NCI-H146 treated with DMSO at 0.1 percent for 48 hours (cell line): ENCODE measurements around the gene ZBTB9.

Experiments used
- DNase-seq: peaks from one replicate; lab custom pipeline; 2025; ENCODE audit not compliant: unreplicated experiment; lab: John Stamatoyannopoulos, UW

The ZBTB9 gene

DNA sequence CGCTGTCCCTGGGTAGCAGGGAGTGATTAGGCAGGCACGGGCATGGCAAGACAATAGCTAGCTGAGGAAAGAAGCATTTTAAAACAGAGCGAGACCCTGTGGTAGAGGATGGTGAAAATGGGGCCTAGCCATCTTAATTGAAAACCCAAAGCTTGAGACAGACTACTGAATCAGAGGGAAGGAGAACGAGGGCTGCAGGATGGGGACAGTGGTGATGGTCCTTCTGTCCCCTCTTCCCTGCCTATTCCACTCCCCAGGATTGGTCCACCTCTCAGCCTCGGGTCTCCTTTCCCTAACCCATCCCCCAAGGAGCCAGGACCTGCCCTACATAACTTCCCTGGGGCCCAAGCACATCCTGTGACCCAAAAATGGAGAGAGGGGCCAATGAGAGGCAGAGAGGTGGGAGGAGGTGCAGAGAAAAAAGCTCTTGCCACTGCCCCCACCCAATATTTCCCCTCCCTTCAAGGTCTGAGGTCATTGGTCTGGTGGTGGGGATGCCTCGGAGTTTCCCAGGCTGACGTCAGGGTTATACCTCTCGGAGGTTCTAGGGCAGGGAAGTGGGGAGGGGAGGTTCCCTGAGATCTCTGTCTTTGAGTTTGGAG is 35.6 kb upstream of the ZBTB9 start:
- no peak for DNase-seq

DNA sequence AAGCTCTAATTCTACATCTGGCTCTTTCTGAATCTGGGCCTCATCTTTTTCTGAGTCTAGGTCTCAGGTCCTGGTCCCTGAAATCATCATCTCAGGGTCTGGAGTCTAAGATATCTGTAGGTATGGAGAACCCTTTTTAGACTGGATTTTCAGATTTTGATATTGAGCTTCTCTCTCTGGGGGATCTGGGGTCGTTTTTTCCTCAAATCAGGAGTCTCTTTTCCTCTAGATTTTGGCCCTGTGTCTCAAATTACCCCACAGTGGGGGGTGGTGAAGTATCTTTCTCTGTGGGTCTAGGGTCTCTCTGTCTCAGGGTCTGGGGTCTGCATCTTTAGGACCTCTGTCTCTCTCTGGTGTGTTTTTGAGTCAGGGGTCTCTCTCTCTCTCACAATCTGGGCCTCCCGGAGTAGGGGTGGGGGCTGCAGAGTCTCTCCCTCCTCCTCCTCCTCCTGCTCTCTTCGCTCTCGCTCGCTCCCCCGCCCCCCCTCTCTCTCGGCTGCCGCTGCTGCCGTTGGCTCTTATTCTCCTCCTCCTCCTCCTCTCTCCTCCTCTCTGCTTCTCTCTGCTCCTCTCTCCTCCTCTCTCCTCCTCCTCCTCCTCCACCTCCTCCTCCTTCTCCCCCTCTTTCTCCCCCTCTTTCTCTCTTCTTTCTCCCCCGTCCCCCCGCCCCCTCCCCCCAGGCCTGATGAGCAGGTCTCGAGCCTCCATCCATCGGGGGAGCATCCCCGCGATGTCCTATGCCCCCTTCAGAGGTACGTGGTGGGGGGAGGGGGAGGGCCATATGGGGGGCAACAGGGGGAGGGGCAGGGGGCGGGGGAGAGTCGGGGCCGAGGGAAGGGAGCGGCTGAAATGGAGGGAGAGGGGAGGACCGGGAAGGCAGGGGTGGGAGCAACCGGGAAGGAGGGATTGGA is 34.5 kb upstream of the ZBTB9 start, which contains the start of gene SYNGAP1:
Gene SYNGAP1 (plus strand): TSS at position 486 of the 911 bp plus-strand sequence. CDS start 200 bp downstream, at position 686.
- DNase-seq = no peak

DNA sequence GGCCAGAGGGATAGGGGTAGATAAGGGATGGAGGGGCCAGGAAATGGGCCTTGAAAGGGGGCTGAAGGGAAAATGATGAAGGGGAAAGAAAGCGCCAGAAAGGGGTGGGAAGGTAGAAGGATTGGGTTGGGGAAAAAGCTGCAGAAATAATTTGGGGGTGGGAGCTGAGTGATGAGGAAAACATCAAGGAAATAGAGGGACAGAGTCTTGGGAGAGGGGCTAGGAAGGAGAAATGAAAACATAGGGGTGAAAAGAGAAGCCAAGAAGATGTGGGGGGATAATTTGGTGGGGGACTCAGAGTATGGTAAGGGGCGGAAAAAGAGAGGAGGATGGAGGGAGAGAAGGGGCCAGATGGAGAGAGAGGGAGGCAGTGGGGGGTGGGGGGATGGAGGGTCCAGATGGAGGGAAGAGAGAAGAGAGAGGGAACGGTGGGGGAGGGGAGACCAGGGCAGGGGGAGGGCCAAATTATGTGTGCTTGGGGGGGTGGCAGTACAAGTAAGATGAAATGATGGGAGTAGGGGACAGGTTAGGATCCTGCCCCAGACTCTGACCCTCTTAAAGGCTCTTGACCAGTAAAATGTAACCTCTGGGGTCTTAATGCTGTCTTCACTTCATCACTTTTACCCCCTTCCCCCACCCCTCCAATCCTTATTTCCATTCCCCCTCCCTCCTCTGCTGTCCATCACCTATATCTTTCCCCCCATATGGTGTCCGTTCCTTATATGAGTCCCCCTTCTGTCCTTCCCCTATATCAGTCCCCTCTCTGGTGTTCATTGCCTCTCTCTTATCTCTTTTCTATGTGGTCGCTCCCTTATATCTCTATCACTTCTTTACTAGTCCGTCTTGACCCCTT is 33.7 kb upstream of the ZBTB9 start:
- no peak for DNase-seq

DNA sequence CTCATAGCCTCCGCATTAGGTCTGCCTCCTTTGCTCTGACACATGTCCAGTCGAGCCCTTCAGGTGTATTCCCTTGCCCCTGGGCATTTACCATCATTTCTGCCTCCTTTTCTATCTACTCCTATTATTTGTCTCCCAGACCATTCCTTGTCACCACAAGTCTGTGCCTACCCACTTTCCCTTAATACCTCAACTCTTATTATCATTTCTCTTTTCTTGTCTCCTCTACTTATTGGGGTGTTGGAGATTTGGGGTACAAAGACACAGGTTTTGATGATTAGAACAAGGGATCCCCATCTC is 33.1 kb upstream of the ZBTB9 start:
- no peak for DNase-seq

DNA sequence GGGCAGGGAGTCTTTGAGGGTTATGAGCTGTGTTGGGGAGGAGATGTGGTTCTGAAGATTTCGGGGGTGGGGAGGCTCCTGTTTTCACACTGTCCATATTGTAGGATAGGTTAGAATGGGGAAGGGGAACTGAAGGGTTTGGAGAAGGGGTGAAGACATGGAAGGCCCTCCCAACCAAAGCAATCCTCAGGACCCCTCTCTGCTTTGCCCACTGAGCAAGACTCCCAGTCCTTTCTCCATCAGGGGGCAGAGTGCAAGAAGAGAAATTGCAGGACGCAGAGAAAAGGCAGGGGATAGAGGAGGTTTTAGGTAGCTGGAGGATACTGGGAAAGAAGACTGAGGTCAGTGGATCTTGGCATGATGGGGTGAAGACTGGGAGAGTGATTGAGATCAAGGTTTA is 30.6 kb upstream of the ZBTB9 start:
- DNase-seq = no peak

DNA sequence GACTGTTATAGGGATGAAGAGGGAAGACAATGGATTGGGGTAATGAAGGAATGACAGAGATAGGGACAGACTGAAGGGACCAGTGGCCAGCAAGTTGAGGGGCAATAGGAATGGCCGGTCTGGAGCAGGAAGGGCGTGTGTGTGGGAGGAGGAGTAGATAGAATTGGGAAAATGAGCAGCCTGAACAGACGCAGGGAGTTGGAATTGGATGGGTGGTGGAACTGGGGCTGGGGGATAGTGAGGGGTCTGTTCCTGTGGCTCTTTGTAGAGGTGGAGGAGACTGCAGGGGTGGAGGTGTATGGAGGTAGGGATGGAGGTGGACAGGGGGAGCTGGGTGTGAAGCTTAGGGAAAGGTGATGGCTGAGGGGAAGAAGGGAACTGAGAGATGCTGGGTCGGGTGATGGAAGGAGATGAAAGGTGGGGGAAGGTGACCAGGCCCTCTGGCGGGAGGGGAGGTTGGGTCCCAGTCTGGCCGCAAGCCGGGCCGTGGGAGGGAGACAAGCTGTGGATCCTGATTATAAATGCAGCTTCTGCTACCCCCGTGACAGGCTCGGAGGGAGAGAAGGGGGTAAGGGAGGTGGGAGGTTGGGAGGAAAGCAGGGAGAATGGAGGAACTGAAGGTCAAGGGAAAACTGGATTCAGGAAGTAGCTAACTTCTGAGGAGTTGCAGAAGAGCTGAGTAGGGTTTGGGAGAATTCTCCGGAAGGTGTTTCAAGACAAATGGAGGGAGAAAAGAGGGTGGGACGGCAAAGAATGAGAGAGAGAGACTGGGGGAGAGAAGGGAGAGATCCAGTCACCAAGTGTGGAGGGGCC is 29.3 kb upstream of the ZBTB9 start:
- no peak for DNase-seq

DNA sequence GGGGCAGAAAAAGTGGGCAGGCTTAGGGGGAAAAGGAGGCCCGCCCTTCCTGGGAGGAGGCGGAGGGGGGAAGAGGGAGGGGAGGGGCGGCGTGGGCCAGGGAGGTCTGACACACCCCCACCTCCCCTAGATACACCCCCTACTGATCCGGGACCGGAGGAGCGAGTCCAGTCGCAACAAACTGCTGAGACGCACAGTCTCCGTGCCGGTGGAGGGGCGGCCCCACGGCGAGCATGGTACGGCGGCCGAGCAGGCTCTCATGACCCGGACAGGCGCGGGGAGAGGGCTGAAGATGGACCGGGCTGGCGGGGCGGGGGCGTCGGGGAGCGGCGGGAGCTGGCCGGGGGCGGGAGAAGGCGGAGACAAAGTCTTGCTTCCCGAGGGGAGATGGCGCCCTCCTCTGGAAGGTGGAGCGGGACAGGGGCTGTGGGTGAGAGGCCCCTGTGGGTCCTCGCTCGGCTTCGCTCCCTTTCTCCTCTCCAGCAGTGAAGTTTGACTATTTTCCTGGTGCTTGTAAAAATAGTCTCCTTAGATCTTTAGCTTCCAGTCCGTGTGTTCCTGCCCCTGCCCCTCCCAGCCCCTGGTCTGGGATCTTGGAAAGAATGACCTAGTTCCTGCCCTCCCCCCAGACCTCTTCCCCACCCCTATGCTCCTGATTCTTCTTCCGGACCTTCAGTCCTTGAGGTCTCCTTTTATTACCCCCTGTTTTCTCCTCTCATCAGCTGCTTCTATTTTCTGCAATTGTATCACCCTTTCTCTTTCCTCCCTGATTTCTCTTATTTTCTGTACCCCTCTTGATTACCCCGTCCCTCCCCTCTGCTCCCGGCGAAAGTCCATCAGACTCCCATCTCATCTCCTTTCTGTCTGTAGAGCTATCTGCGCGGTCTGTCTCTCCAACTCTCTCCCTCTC is 28.5 kb upstream of the ZBTB9 start:
- DNase-seq = peak; percentile 54

DNA sequence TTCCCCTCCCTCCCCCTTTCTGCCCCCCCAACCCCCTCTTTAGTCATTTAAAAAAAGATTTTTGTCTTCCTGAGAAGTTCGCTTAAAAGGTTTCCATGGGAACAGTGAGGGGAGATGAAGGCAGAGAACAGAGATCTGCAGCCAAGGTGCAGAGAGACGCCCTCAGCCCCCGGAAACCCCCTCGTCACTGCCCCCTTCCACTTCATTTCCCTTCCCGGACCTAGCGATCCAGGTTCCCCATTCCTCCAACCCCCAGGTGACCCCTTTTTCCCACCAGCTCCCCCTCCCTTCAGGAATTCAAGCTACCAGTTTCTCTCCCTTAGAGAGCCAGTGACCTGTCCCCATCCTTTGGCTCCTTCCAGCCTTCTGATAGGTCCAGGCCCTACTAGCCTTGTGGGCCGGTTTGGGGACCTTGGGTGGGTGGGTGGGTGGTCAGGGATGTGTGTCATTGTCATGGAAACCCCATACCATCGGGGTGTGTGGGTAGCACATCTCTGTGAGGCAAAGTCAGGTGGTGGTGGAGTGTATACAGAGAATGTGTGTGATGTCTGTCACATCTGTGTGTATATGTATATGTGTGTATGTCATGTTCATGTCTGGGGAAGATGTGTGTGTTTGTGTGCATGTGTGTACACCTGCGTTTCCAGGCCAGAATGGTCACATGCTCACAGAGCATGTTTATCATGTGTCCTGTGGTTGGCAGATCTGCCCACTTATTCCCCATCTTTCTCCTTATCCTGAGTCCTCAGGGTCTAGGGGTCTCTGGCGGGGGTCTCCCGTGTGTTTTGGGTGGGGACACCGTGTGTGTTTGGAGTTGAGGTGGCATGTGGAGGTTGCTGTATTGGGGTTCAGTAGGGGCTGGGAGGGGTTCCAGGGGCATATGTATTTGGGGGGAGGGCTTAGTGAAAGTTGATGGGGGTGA is 27.5 kb upstream of the ZBTB9 start:
- no peak for DNase-seq

DNA sequence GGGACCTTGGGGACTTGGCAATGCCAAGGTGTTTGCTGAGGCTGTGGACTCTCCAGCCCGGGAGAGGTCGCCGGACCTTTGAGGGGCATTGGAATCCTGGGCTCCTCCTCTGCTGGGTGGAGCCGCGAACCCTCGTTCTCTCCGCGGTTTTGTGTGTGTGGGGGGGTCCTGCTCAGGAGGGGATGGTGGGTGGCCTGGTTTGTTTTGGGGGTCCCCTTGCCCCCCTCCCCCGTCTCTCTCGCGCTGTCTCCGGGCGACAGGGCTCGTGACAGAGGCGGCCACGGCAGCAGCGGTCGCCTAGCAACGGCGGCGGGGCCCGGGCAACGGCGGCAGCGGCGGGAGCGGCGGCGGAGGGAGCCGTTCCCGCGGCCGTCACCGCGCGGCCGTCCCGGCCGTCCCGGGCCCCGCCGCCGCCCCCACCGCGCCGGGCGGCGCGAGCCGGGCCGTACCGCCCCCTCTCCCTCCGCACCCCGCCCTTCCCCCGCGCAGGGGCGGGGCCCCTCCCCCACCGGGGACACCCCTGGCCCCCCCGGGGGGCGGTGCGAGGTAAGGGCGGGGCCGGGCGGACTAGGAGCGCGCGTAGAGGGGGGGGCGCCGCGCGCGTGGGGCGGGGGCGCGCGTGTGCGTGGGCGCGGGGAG is 26.7 kb upstream of the ZBTB9 start:
- no peak for DNase-seq

DNA sequence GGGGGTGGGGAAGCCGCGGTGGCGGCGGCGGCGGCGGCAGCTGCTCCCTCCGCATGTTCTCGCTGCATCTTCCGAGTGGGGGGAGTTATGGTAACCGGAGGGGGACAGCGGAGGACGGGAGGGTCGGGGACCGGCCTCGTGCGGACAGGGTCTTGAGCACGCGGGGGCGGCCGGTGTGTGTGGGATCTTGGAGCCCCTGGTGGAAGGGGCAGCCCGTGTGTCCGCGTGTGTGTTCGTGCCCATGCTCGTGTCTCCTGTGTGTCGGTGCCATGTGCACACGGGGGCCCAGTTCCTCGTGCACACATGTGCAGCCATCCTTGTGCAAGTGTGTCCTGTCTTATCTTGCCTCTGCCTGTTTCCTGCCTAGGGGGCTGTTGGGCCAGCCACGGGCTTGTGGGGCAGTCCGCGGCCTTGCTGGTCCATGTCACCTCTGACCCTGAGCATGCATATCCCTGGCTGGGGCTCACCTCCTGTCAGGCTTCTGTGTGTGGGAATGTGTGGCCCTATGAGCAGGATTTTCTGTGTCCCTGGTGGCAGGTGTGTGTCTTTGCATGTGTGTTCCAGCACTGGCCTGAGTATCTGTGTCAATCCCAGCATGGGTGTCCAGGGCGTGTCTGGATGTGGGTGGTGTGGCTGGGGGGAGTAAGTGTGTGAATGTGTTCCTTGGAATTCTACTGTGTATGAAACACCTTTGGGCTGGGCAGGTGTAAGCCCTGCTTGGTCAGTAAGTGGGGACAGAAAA is 26.0 kb upstream of the ZBTB9 start:
- DNase-seq = no peak

DNA sequence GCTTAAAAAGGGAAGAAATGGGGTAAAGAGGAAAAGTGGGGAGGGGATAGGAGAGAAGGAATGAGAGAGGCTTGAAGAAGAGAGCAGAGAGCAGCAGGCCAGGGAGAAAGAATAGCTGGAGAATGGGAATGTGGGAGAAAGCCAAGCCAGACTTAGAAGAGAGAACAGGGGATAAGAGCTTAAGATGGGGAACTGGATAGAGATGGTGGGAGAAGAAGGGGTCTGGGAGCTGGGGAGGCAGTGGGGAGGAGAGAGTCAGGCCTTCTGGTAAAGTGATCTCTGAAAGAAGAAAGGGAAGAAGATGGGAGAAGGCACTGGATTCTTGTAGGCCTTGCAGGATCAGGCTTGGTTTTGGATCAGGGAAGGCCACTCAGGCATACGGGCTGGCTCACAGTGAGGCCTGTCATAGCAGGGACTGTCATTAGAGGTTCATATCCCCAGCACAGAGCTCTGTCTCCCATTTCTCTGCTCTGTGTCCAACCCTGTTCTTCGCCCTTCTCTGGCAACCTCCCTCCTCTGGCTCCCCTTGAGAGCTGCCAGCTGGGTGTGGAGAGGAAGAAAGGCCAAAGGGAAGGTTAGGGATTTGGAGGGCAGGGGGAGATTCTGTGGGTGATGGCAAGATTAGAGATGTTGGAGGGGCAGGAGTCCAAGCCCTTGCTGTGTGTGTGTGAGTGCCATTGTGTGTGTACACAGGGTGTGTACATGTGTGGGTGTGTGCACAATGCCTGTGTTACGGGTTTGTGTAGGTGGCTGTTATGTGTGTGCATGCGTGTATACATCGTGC is 25.2 kb upstream of the ZBTB9 start:
- no peak for DNase-seq

DNA sequence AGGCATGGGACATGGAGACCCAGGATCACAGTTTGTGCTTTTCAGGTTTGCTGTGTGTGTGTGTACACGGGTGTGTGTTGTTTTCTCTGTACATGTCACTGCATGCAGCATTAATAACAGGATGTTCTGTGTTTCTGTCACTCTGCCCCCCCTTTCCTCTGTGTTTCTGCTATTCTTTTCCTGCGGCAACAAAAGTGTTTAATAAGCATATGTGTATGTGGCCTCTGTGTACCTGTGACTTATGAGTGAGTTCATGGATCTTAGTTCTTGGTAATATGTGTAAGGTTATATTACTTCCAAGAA is 24.7 kb upstream of the ZBTB9 start:
- DNase-seq = no peak

DNA sequence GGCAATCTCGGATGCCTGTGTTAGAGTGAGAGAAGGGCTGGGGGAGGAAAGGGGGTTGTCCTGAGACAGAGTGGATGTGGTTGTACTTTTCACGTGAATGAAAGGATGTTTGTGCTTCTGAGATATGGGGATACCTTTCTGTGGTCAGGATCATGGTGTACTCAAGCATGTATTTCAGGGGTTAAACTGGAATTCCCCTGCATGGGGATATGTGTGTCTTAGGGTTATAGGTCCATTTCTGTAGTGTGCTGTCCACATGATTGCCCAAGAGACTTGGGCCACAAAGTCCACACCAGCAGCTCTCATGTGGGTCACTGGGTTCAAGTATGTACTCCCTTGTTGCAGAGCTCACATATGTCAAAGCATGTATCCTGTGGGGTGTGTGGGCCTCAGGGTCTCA is 24.0 kb upstream of the ZBTB9 start:
- DNase-seq = no peak

DNA sequence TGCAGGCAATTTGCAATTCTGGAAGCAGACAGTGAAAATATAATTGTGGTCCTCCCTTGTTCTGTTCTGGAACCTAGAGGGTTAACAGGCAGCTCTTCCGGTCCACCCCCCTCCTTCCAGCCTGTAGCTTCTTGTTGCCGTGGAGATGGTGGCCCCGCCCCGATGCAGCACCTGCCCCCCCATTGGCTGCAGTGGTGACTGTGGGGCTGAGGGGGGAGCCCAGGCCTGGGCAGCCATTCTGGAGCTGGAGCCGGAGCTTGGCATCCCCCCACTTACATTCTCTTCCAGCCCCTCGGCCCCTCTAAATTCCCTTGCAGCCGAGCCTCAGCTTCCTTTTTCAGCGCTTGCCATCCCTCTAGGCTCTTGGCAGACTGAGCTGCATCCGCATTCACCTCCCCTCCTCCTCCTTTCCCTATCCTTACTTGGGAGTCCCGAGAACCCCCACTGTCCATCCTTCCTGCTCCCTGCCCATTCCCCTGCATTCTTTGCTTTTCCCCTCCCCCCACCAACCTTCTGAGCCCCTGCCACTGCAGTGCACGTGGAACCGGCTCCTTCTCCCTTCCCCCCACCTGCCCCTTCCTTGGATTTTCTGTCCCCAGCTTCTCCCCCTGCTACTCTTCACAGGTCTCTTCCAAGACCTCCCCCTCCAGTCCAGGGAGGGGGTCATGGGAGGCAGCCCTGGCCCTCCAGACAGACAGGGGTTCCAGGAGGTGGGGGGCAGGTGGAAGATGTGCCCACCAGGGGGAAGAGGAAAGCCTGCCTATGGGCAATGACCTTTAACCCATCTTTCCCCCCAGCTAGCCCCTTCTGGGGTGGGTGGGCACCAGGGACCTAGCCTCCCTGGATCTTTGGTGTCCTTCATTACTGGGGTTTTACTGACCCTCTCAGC is 23.1 kb upstream of the ZBTB9 start:
- no peak for DNase-seq

DNA sequence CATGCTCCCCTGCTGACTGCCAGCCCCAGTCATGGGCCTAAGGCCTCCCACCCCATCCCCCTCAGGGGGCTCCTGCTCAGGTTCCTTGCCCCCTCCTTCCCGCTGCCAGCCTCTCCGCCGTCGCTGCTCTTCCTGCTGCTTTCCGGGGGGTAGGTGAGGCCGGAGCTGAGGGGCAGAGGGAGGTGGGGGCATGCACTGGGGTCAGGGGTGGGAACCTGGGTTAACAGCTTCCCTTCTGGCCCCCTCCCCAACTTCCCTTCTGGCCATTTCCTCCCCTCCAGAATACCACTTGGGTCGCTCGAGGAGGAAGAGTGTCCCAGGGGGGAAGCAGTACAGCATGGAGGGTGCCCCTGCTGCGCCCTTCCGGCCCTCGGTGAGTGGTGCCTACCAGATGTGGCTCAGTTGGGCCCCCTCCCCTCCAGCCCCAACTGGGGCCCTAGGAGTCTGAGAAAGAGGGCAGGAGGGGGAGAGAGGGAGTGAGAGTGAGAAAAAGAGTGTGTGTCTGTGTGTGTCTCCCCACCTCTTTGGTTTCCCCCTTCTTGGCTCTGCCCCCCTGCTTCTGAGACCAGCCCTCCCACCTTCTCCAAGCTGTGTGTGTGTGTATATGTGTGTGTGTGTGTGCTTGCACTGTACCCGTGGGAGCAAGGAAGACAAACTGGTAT is 22.4 kb upstream of the ZBTB9 start:
- no peak for DNase-seq

DNA sequence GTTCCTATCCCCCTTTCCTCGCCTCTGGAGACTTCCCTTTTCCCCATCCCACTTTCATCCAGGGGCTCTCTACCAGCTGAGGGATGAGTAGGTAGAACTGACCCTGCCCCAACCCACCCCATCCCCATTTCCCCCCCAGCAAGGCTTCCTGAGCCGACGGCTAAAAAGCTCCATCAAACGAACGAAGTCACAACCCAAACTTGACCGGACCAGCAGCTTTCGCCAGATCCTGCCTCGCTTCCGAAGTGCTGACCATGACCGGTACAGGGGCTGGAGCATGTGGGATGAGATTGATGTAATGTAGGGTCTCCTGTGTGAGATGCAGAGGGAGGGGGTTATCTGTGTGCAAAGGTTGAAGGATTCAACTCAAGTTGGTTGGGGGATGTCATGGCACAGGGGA is 21.8 kb upstream of the ZBTB9 start:
- DNase-seq = no peak
